Astrocyte (in vitro differentiated cells and primary cell): ENCODE results near the gene ARPP19.

Source experiments
- EZH2 ChIP-seq: IDR thresholded peaks from 2 replicates; pipeline ENCODE4 v1.6.1; 2012; ENCODE audit warnings: mild to moderate bottlenecking, low read length, inconsistent platforms; ENCODE audit not compliant: insufficient read depth
- TF ChIP-seq, protein P1 (sequence below): IDR thresholded peaks from 2 replicates; pipeline ENCODE4 v1.5.1; 2011; ENCODE audit warnings: low read depth, mild to moderate bottlenecking, inconsistent platforms, low read length, moderate library complexity; ENCODE audit not compliant: insufficient read depth

- TF ChIP-seq, protein P1, sequence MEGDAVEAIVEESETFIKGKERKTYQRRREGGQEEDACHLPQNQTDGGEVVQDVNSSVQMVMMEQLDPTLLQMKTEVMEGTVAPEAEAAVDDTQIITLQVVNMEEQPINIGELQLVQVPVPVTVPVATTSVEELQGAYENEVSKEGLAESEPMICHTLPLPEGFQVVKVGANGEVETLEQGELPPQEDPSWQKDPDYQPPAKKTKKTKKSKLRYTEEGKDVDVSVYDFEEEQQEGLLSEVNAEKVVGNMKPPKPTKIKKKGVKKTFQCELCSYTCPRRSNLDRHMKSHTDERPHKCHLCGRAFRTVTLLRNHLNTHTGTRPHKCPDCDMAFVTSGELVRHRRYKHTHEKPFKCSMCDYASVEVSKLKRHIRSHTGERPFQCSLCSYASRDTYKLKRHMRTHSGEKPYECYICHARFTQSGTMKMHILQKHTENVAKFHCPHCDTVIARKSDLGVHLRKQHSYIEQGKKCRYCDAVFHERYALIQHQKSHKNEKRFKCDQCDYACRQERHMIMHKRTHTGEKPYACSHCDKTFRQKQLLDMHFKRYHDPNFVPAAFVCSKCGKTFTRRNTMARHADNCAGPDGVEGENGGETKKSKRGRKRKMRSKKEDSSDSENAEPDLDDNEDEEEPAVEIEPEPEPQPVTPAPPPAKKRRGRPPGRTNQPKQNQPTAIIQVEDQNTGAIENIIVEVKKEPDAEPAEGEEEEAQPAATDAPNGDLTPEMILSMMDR: no peak
- TF ChIP-seq EZH2: no peak
Observed at GRCh38 chr15:52552303-52552702, 16.5 kb downstream of the ARPP19 start.
